ENCODE measurements around the gene TRIM3.

DNA sequence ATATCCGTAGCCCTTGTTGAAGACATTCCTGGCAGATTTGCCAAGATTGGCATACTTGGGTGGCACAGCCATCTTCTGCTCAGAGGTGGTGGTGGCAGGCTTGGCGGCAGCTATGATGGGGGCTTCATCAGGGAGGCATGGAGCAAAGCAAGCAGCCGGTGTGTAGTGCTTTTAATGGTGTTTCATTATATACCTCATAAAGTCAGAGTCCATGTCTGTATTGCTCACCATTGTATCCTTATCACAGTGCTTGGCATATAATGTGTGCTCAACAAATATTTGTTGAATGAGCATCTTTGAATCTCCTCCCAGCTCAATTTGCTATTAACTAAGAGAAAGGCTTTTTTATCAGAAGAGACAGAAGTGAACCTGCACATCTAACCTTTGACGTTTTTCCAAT is 15.6 kb upstream of the TRIM3 start:
- TF ChIP-seq, protein P1, sequence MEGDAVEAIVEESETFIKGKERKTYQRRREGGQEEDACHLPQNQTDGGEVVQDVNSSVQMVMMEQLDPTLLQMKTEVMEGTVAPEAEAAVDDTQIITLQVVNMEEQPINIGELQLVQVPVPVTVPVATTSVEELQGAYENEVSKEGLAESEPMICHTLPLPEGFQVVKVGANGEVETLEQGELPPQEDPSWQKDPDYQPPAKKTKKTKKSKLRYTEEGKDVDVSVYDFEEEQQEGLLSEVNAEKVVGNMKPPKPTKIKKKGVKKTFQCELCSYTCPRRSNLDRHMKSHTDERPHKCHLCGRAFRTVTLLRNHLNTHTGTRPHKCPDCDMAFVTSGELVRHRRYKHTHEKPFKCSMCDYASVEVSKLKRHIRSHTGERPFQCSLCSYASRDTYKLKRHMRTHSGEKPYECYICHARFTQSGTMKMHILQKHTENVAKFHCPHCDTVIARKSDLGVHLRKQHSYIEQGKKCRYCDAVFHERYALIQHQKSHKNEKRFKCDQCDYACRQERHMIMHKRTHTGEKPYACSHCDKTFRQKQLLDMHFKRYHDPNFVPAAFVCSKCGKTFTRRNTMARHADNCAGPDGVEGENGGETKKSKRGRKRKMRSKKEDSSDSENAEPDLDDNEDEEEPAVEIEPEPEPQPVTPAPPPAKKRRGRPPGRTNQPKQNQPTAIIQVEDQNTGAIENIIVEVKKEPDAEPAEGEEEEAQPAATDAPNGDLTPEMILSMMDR (IDR thresholded peaks at IDR 0.05): no peak
- TF ChIP-seq POLR2A (IDR thresholded peaks at IDR 0.05): no peak

Measured in prostate gland (tissue), 2 donors.